Fibroblast of skin of left quadriceps (primary cell): ENCODE results near the gene CNOT2.

Experiments used
- DNase-seq, 2 experiments: peaks; one replicate each; pipeline ENCODE4 v3.0.0-alpha.2; 2013; ENCODE audit warnings: low read depth in 2 of 2

Gene CNOT2, protein sequence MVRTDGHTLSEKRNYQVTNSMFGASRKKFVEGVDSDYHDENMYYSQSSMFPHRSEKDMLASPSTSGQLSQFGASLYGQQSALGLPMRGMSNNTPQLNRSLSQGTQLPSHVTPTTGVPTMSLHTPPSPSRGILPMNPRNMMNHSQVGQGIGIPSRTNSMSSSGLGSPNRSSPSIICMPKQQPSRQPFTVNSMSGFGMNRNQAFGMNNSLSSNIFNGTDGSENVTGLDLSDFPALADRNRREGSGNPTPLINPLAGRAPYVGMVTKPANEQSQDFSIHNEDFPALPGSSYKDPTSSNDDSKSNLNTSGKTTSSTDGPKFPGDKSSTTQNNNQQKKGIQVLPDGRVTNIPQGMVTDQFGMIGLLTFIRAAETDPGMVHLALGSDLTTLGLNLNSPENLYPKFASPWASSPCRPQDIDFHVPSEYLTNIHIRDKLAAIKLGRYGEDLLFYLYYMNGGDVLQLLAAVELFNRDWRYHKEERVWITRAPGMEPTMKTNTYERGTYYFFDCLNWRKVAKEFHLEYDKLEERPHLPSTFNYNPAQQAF

DNA sequence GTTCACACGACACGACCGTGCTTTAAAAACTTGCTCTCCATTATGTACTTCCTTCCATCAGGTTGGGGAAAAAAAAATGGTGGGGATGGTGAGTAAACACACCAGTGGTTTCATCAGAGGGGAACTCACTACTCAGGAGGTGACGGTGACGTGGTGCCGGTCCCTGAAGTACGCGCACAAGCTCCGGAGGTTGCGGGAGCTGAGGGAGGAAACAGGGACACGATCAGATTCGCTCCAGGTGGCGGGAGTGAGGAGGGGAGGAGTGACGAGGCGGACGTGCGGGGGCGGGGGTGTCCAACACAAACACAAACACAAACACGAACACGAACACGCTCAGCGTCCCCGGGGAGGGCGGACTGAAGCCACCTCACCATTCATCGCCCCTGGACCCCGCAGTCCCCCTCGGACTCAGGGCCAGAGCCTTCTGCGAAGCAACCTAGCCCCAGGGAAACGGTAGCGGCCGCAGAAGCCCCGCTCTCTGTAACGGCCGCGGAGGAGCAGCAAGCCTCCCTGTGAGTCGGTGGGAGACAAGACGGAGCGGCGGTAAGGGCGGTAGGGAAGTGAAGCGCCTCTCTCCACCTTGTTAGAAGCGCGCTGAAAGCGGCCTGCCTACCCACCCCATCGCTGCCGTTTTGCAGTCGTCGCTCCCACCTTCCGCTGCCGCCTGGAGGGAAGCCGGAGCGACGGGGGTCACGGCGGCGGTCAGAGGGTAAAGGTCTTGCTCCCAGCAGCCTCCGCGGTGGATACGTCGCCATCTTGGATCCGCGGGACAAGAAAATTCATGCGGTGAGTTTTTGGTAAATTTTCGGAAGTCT, at the start of gene CNOT2:
Gene CNOT2, plus strand, starts transcription at position 739 of the 815 bp plus-strand sequence. CDS start 34,794 bp downstream, outside the sequence.
- DNase-seq, result peak; percentile 75

DNA sequence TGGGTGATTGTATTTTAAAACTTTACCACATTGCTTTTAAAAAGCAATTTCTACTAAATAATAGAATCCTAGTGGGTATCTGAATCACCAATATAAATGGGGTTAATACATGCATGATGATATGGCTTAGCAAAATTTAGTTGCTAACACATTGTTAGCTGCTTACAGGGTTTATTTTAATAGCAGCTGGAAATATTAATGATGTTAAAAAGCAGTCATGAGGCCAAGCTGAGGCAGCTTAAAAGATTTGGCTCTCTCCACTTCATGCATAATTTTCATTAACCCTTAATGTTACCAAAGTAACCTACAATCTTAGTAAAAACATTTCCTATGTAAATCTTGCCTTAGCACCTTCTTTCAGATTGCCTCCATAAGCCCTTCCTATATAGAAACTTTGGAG, 49.2 kb upstream of the CNOT2 start:
- no peak for DNase-seq

DNA sequence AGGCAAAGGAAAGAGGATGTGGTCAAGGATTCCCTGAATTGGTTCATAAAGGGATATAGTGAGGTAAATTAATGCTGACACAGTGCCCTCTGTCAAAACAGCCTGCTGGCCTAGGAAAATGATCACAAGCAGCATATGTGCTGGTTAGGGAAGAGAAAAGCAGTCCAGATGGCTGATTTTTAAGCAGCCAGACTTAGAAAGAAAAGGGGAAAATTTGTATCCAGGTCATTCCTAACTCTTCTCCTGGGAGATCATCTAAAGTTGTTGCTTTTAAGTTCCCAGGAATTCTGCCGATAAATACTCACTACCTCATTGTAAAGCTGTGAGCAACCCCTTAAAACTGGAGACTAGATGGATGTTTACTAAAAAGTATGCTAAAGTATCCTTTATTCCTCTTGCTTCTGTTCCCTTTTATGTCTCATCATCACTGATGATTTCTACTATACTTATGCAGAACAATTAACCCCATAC, 46.4 kb upstream of the CNOT2 start:
- peak; percentile 36 to 43 for DNase-seq

DNA sequence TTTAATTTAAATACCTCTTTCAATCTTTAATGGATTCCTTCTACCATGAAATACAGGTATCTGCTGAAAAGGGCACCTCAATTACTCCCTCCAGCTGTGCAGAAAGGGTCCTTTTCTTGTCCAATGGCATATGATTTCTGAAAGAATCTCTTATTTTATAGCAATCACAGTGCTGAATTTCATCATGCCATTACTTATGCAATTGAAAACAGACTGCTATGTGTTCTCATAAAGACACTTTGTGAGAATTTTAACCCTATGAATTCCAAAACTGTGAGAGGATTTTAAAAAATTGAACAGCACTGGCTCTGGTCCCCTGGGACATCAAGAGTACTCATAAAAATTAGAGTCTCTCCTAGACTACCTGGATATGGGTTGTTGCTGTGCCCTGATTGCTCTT, 45.9 kb upstream of the CNOT2 start:
- peak; percentile 65 to 66 for DNase-seq

DNA sequence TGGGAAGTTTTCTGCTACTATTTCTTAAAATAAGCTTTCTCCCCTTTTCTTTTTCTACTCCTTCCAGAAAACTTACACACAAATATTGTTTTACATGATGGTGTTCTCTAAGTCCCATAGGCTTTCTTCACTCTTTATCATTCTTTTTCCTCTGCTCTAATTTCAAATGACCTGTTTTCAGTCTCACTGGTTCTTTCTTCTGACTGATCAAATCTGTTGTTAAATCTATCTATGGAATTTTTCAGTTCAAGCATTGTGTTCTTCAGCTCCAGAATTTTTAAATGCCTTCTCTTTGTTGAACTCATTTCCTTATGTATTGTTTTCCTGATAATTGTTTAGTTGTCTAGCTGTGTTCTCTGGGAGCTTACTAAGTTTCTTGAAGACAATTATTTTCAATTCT, 29.5 kb upstream of the CNOT2 start:
- DNase-seq, result no peak

DNA sequence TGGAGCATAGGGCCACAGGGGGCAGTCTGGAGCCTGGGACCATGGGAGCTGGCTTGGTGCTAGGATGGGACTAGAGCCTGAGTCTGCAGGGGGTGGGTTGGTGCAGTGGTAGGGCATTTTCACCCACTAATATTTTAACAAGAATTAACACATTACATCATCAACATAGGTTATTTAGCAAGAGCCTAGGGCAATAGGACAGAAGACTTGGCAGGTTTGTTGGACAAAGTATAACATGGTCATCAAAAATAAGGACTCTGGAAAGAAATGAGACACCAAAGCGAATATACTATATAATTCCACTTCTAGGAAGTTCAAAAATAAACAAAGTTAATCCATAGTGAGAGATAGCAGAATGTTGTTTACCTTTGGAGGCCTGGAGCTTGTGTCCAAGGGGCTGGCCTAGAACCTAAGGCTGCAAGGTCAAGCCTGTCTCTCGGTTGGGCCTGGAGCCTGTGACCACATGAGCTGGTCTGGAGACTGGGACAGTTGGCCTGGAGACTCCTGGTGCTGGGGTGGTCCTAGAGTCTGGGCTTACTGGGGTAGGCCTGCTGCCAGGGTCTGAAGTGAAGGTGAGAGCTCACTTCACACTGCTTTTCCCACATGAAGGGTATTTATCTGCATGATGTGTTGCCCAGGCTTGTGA, 28.1 kb upstream of the CNOT2 start:
- no peak for DNase-seq

DNA sequence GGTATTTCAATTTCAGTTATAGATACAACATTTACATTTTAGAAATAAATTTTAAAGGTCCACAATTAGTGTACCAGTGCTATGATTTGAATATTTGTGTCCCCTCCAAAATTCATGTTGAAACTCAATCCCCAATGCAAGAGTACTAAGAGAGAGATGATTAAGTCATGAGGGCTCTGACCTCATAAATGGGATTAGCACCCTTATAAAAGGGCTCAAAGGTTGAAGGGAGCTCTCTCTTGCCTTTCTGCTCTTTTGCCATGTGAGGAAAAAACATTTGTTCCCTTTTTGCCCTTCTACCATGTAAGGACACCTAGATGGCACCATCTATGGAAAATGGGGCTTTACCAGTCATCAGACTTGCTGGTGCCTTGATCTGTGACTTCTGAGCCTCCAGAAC, 25.8 kb upstream of the CNOT2 start:
- DNase-seq, result no peak

DNA sequence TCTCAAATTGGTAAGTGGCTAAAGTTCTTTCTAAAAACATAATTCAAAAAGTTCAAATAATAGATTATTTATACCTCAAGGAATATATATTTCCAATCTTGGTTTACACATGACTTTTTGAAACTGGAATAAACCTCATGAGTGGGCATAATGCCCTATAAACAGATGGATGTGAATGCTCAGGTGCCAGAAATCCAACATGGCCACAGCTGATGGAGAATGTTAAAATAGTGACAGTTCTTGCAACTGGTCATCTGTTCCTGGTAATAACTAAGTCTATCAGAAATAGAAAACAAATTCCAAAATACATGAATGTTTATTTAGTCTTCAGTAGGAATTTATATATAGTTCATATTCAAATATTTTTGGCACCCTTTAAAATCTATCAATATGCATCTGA, 21.6 kb upstream of the CNOT2 start:
- no peak for DNase-seq

DNA sequence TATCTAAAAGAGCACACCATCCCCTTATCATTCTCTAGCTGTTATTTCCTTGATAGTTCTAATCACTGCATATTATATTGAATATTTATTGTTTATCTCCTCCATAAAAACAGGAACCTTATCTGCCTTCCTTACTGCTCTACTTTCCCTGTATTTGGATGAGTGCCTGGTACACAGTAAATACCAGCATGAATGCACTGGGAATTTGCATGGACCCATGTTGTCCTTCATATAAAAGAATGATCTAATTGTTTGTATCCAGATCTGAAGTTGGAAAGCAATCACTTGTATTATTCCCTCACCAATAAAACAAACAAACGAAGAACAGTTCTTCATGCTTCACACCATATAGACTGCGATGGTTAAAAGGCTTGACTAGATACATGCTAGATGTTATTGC, 15.3 kb upstream of the CNOT2 start:
- no peak for DNase-seq

DNA sequence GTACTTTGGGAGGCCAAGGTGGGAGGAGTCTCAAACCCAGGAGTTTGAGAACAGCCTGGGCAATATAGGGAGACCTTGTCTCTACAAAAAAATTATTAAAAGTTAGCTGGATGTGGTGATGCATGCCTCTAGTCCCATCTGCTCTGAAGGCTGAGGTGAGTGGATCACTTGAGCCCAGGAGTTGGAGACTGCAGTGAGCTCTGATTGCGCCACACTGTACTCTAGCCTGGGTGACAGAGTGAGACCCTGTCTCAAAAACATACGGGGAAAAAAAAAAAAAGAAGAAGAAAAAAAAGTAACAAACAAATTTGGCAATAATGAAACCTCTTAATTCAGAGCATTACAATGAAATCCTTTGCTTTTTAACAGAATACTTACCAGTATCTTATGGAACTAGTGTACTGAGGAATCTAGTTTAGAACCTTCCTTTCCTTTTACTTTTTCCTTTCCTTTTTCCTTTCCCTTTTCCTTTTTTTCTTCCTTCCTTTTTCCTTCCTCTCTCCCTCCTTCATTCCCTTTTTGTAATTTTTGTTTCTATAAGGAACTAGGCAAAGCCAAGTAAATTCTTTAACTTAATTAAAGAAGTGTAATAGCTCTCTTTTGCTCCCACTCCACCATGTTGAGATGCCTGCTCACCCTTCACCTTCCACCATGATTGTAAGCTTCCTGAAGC, 12.2 kb upstream of the CNOT2 start:
- no peak for DNase-seq

DNA sequence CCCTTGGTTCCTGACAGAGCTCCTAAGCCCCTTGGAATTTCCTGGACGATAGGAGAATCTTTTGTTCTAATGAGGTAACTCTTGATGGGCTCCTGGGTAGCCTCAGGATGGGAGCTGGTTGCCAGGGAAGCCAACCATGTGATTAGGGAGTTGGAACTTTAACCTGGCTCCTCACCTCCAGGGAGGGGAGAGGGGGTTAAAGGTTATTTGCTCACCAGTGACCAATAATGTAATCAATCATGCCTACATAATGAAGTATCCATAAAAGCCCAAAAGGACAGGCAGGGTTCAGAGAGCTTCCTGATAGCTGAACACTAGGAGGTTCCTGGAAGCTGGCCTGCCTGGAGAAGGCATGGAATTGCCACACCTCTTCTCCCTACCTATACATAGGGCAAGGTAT, 6.2 kb upstream of the CNOT2 start:
- no peak for DNase-seq

DNA sequence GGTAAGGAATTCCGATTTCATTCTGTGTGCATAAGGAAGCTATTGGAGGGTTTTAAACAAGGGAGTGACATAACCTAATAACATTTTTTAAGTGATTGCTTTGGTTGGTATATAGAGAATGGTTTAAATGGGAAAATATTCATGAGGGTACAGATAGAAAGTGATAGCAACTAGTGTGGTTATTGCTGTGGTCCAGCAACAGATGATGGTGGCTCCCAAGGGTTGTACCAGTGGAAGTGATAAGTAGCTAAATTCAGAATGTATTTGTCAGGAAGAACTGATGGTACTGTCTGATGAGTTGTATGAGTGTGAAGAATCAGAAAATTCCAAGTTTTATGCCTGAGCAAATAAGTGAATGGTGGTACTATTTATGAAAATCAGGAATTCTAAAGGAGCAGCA, 2.6 kb upstream of the CNOT2 start:
- no peak for DNase-seq

DNA sequence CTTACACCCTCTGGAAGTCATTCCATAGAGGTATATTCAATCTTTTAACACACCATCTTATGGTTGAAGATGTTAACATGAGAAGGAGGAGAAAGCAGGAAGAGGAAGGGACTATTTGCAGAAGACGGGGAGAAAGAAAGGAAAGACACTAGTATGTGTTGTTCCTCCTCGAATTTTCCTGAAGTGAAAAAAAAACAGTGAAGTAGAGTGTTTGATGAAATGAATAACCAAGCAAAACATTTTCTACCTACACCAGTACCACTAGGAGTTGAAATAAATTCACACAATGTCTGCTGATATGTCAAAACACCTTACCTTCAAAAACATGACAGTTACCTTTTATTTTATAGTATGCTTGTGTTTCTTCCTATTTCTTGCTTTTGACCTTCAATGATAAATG, 1.4 kb upstream of the CNOT2 start:
- no peak for DNase-seq

DNA sequence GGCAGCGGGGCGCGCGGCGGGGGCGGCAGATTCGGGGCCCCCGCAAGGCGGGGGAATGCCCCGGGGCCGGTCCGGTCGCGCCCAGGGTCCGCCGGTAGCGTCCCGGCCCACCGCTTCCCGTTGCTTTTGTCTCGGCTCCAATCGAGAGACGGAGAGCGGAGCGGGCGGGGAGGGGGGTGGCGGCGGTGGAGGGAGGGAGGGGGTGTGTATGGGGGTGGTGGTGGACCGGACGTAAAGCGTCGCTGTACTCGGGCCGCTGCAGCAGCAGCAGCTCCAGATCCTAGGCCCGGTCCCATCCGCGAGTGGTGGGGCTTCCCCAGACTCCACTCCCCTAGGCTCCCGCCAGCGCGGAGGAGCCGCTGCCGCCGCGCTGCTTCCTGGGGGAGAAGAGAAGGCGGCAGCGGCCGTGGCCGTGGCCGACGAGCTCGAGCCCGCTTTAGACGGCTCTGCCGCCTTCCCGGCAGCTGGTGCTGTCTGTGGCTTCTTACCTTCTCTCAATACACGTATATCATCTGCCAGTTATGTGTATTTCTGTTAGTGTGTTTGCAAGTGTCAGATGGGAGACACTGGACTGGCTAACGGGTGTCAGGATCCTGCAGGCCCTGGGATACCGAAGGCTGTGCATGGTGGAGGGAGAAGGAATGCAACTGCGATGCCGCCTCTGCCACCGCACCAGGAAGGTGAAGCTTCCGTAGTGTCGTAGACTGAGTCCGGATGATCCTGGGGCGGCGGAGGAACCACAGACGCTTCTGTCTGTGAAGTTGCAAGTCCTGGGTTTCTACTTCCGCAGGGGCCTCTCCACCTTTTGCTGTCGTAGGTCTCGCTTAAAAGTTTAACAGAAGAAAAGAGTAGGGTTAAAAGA, 508 bp downstream of the CNOT2 start:
- peak in 1 of 2 experiments; percentile 44 for DNase-seq

DNA sequence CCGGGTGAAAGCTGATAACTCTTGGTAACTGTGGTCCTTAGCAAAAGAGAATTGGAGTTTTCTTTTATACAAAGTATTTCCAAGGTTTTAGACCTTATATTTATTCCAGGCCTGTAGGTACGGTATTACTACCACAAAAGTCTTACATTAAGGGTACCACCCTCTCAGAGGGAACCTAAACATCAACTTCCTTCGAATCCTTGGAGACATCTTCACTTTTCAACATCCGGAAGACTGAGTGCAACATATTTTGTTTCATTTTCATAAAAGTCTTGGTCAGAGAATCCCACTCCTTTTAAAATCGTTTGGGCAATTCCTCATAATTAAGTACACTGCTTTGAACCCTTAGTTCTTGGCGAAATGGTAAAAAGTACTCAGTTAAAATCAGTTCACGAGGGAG, 1.2 kb downstream of the CNOT2 start:
- DNase-seq, result no peak

DNA sequence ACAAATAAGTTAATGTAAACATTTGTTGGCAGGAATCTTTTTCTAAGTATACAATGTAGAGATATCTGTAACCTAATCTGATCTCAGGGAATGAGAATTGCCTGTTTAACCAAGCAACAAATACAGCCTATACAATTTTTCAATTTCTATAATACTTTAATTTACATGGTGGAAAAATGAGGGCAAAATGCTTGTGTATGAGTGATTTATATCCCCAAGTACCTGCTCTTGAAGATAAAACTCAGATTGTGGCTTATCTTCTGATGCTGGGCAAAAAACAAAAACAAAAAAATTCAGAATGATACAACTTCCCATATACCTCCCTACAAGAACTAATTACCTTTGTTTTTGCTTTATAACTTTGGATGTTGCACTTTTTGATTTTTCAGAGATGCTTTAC, 2.2 kb downstream of the CNOT2 start:
- no peak for DNase-seq

DNA sequence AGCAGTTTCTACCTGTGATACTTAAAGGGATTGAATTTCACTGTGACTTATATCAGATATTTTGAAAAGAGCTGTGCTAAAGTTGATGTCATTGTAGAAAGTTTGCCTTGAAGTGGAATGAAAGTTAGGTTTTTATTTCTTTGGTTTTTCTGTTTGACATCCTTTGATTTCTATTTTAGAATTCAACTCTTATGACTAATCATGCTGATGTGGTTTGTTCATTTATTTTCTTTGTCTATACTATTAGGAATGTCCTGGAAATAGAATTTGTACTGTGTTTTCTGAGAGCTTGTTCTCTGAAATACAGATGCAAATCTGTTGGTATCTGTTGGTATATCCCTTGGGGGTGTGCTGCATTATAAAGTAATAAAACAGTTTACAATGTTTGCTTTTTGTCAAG, 3.3 kb downstream of the CNOT2 start:
- no peak for DNase-seq

DNA sequence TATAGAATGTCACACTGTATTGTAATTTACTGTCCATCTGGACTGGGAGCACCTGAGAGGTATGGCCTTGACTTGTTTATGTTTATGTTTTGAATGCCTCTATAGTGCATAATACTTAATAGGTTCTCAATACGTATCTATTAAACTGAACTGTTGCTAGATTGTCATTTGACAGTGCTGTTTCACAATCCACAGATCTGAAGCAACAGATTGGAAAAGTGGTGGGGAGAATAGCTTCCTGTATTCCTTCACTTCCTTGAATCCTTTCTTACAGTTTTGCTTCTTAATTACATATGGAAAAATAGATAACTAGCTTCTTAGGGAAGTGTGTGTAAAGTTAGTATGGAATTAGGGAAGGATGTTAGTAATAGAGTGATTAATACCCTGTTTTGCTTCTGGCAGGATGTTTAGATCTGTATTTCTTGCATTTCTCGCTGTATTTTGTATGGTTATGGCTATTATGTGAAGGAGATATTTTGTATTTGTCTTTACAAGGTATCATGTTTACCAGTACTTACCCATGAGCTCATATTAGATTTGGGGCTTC, 4.5 kb downstream of the CNOT2 start:
- DNase-seq, result no peak

DNA sequence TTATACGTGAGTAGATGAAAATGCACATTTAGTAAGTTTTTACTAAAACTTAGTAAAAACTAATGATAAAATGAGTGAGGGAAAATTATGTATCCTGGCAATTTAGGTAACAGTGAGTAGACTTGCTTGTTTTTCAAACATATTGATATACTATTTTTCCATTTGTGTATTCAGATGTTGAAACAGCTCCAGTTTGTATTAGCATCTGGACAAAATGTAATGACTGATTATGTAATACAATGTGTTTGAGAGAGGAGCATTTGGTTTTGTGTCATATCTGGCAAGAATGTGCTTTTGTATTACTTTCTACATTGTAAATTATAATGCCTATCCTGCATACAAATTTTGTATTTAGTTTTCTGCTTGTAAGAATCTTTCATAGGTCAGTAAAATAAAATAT, 5.6 kb downstream of the CNOT2 start:
- DNase-seq, result no peak

DNA sequence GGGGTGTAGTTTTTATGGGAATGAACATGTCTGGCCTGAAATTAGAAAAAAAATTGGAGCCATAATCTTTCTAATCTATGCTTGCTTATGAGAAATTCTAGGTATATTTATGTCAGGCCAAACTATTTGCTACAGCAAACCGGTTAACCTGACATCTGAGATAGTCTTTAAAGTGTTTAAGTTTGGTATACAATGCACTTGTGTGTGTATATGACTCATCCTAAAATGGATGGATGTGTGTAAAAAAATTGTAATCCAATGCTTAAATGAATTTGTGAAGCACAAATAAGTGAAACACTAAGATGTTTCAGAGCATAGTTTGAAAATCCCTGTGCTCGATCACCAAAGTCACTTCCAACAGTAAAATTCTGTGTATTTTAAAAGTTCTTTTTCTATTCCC, 6.7 kb downstream of the CNOT2 start:
- DNase-seq, result no peak
